PFSK-1 (cell line): ENCODE measurements around the gene TUBB3.

Source experiments
- FOXP2 ChIP-seq: optimal IDR thresholded peaks from 2 replicates; pipeline ENCODE3; 2011; ENCODE audit warnings: borderline replicate concordance, control low read depth, inconsistent platforms; ENCODE audit not compliant: insufficient read depth; ENCODE audit errors: extremely low read length, extremely low read depth
- POLR2AphosphoS5 ChIP-seq: IDR thresholded peaks from 2 replicates; pipeline ENCODE4 v1.6.1; 2012; ENCODE audit warnings: low read depth, mild to moderate bottlenecking, control low read depth, low read length, moderate library complexity
- SIN3A ChIP-seq: IDR thresholded peaks from 2 replicates; pipeline ENCODE4 v1.6.1; 2012; ENCODE audit warnings: mild to moderate bottlenecking, low read length, moderate library complexity, borderline replicate concordance; ENCODE audit not compliant: insufficient read depth
- TAF1 ChIP-seq: IDR thresholded peaks from 2 replicates; pipeline ENCODE4 v1.6.1; 2012; ENCODE audit warnings: low read length, control low read depth, borderline replicate concordance; ENCODE audit not compliant: insufficient read depth
- TF ChIP-seq, protein P1 (sequence below), 2 experiments: IDR thresholded peaks; 2 replicates each; pipeline versions ENCODE4 v1.6.1 to v1.8.0; 2011 to 2012; ENCODE audit warnings: low read depth in 2 of 2, low read length in 2 of 2, control low read depth in 1 of 2, inconsistent platforms in 1 of 2, mild to moderate bottlenecking in 1 of 2, moderate library complexity in 1 of 2; ENCODE audit not compliant: insufficient read depth in 1 of 2

Gene TUBB3

DNA sequence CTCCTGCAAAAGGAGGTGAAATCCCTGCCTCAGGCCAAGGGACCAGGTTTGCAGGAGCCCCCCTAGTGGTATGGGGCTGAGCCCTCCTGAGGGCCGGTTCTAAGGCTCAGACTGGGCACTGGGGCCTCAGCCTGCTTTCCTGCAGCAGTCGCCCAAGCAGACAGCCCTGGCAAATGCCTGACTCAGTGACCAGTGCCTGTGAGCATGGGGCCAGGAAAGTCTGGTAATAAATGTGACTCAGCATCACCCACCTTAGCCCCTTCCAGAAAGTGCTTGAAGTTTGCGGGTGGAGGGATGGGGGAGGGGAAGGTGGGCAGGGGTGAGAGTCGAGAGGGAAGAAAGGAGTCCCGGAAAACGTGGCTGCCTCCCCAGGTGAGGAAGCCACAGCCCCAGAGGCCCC lies 2.4 kb upstream of the TUBB3 start:
- TF ChIP-seq TAF1: no peak
- no peak for TF ChIP-seq FOXP2
- TF ChIP-seq POLR2AphosphoS5: no peak
- TF ChIP-seq, protein P1, sequence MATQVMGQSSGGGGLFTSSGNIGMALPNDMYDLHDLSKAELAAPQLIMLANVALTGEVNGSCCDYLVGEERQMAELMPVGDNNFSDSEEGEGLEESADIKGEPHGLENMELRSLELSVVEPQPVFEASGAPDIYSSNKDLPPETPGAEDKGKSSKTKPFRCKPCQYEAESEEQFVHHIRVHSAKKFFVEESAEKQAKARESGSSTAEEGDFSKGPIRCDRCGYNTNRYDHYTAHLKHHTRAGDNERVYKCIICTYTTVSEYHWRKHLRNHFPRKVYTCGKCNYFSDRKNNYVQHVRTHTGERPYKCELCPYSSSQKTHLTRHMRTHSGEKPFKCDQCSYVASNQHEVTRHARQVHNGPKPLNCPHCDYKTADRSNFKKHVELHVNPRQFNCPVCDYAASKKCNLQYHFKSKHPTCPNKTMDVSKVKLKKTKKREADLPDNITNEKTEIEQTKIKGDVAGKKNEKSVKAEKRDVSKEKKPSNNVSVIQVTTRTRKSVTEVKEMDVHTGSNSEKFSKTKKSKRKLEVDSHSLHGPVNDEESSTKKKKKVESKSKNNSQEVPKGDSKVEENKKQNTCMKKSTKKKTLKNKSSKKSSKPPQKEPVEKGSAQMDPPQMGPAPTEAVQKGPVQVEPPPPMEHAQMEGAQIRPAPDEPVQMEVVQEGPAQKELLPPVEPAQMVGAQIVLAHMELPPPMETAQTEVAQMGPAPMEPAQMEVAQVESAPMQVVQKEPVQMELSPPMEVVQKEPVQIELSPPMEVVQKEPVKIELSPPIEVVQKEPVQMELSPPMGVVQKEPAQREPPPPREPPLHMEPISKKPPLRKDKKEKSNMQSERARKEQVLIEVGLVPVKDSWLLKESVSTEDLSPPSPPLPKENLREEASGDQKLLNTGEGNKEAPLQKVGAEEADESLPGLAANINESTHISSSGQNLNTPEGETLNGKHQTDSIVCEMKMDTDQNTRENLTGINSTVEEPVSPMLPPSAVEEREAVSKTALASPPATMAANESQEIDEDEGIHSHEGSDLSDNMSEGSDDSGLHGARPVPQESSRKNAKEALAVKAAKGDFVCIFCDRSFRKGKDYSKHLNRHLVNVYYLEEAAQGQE (IDR thresholded peaks at IDR 0.05; ENCODE audit: insufficient read depth in 1 of 2, low read depth in 2 of 2, low read length in 2 of 2): no peak
- TF ChIP-seq SIN3A: no peak

DNA sequence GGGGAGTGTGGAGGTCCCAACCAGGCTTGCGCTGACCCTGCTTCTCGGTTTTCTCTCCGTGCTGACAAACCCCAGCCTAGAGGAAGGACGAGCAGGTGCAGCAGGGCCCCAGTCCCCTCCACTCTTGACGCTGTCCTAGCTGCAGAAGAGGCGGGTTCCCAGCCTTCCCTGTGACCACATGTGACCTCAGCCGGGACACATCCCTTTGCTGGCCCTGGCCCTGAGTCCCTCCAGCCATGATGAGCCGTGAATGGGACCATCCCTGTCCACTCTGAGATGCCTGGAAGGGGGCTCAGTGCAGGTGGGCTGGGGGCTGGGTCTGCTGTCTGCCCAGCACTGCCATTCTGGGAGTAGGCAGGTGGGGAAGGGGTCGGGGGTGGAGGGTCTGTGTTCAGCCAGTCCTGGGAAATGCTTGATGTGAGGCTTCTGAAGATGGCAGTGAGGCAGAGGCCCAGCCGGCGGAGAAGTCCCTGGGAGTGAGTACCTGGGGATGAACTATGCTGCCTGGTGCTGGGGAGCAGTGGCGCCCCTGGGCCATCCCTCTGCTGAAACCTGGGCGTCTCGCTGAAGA lies 1.9 kb upstream of the TUBB3 start:
- TF ChIP-seq FOXP2: no peak
- no peak for TF ChIP-seq SIN3A
- no peak for TF ChIP-seq TAF1
- no peak for TF ChIP-seq POLR2AphosphoS5
- TF ChIP-seq, protein P1 (IDR thresholded peaks at IDR 0.05; ENCODE audit: insufficient read depth in 1 of 2, low read depth in 2 of 2, low read length in 2 of 2): no peak

- TF ChIP-seq TAF1: peak; percentile 87
- TF ChIP-seq SIN3A: peak; percentile 54; the same call in 1 of the 2 replicates
- TF ChIP-seq FOXP2: no peak
- TF ChIP-seq, protein P1 (IDR thresholded peaks at IDR 0.05; ENCODE audit: insufficient read depth in 1 of 2, low read depth in 2 of 2, low read length in 2 of 2): no peak
- TF ChIP-seq POLR2AphosphoS5: peak; percentile 81
Measured at GRCh38 chr16:89921702-89922476, 1.3 kb upstream of the TUBB3 start.

DNA sequence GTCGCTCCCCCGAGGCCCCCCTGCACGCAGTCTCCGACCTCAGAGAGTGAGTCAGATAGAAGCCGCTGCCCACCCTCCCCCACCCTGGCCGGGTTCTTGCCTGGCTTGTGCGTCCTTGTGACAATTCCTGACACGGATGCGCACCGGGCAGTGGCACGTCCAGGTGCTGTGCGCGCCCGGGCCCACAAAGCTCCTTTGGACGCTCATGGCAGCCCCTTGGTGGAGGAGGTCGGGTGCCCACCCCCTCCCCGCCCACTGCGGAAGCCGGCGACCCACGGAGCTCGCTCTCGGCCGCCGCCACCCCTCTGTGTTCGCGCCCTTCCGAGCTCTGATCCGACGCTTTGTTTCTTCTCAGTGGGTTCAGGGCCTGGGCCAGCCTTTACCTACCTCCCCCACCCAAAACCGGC lies 662 bp upstream of the TUBB3 start:
- no peak for TF ChIP-seq FOXP2
- TF ChIP-seq, protein P1 (IDR thresholded peaks at IDR 0.05; ENCODE audit: insufficient read depth in 1 of 2, low read depth in 2 of 2, low read length in 2 of 2): no peak
- TF ChIP-seq TAF1: no peak
- TF ChIP-seq POLR2AphosphoS5: peak; percentile 19; the same call in 1 of the 2 replicates
- TF ChIP-seq SIN3A: peak; percentile 61; the same call in 1 of the 2 replicates
